ENCODE results near the gene WDR38. TPM values are rescaled to one million over a fixed set of nuclear protein-coding genes. Genes with fewer than 3 reads are reported as not detected.
"Not testable (repeated sequence)": the region's sequence is repeated elsewhere in the genome, so short reads cannot be mapped to it uniquely, and the experiment has no call there.

Gene WDR38
- total and polyA plus RNA-seq, 4 donors = 0.59 to 10.8 (median 6.9) TPM

DNA sequence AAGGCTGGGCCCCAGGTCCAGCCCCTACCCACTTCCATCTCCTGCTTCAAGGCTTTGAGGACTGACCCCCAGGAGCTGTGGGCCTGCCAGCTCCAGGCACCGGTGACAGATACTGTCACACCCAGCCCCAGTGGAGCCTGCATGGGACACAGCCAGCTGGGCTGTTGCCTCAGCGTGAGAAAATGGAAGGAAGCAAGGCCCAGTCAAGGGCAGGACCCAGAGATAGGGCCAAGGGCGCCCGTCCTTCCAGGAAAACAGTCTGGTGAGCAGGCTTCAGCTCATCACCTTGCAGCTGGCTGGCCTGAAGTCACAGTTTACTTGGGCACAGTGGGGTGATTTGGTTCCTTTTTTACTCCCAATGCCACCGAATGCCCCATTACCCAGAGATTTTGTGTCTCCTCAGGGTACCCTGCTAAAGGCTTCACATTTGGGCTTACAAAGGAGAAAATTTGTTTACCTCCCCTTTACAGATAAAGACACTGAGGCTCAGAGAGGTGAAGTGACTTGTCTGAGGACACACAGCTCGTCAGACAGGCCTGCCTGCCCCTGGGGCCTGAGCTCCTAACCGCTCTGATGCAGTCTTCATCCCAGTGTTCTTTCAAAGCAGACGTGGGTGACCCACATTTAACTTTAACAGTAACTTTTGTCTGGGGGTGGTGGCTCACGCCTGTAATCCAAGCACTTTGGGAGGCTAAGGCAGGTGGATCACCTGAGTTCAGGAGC is 21.5 kb upstream of the WDR38 start:
- H3K27me3 ChIP-seq (ENCODE audit: control insufficient read depth, insufficient read depth, low read length) = no peaks in the 10 kb centered on the region
- no peak overlapping the region for H3K4me3 ChIP-seq (ENCODE audit: low read depth, low read length)
- H3K27ac ChIP-seq (ENCODE audit: low read depth, low read length) = no peak overlapping the region
- H3K4me1 ChIP-seq (ENCODE audit: control insufficient read depth, insufficient read depth, low read length) = peaks cover 22% of the 10 kb centered on the region
- 80% methylated on average over 9 of the region's 9 CpGs for WGBS (ENCODE audit: insufficient coverage)
- H3K36me3 ChIP-seq (ENCODE audit: control insufficient read depth, insufficient read depth, low read length) = no peaks in the 10 kb centered on the region
- H3K9me3 ChIP-seq (ENCODE audit: control insufficient read depth, insufficient read depth, low read length) = no peaks in the 10 kb centered on the region
- DNase-seq (ENCODE audit: low read depth in 4 of 6, low spot score in 6 of 6) = no peak

GRCh38 chr9:124834591-124834990 is 18.7 kb upstream of the WDR38 start:
- Histone ChIP-seq H3K27me3 (ENCODE audit: control insufficient read depth, insufficient read depth, low read length) (no peaks in the 10 kb centered on the region), H3K4me3 (ENCODE audit: low read depth, low read length) (no peak overlapping the region), H3K27ac (ENCODE audit: low read depth, low read length) (peak overlapping the region; percentile 31), H3K36me3 (ENCODE audit: control insufficient read depth, insufficient read depth, low read length) (no peaks in the 10 kb centered on the region), H3K9me3 (ENCODE audit: control insufficient read depth, insufficient read depth, low read length) (no peaks in the 10 kb centered on the region), H3K4me1 (ENCODE audit: control insufficient read depth, insufficient read depth, low read length) (peaks cover 24% of the 10 kb centered on the region)
- WGBS (ENCODE audit: insufficient coverage) = 68% methylated on average over 6 of the region's 7 CpGs
- no peak for DNase-seq (ENCODE audit: low read depth in 4 of 6, low spot score in 6 of 6)

GRCh38 chr9:124835026-124835557 is 18.2 kb upstream of the WDR38 start:
- peaks cover 27% of the 10 kb centered on the region for H3K4me1 ChIP-seq (ENCODE audit: control insufficient read depth, insufficient read depth, low read length)
- peak overlapping the region; percentile 31 for H3K27ac ChIP-seq (ENCODE audit: low read depth, low read length)
- no peaks in the 10 kb centered on the region for H3K36me3 ChIP-seq (ENCODE audit: control insufficient read depth, insufficient read depth, low read length)
- 47% methylated on average over 10 of the region's 13 CpGs for WGBS (ENCODE audit: insufficient coverage)
- H3K4me3 ChIP-seq (ENCODE audit: low read depth, low read length) = no peak overlapping the region
- H3K27me3 ChIP-seq (ENCODE audit: control insufficient read depth, insufficient read depth, low read length) = no peaks in the 10 kb centered on the region
- H3K9me3 ChIP-seq (ENCODE audit: control insufficient read depth, insufficient read depth, low read length) = no peaks in the 10 kb centered on the region
- peak in 3 of 6 donors; percentile 35 to 83 (median 74) for DNase-seq (ENCODE audit: low read depth in 4 of 6, low spot score in 6 of 6)

DNA sequence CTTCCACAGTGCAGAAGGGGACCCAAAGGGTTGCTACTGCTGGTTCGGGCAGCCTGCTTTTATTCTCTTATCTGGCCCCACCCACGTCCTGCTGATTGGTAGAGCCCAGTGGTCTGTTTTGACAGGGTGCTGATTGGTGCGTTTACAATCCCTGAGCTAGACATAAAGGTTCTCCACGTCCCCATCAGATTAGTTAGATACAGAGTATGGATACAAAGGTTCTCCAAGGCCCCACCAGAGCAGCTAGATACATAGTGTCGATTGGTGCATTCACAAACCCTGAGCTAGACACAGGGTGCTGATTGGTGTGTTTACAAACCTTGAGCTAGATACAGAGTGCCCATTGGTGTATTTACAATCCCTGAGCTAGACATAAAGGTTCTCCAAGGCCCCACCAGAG is 15.1 kb upstream of the WDR38 start:
- not testable (repeated sequence) for H3K4me3 ChIP-seq (ENCODE audit: low read depth, low read length); H3K27ac ChIP-seq (ENCODE audit: low read depth, low read length); H3K9me3 ChIP-seq (ENCODE audit: control insufficient read depth, insufficient read depth, low read length); H3K27me3 ChIP-seq (ENCODE audit: control insufficient read depth, insufficient read depth, low read length); H3K36me3 ChIP-seq (ENCODE audit: control insufficient read depth, insufficient read depth, low read length); DNase-seq (ENCODE audit: low read depth in 4 of 6, low spot score in 6 of 6)
- WGBS (ENCODE audit: insufficient coverage) = no CpG with 5 or more reads among the region's 5 CpGs
- peaks cover 26% of the 10 kb centered on the region for H3K4me1 ChIP-seq (ENCODE audit: control insufficient read depth, insufficient read depth, low read length)

DNA sequence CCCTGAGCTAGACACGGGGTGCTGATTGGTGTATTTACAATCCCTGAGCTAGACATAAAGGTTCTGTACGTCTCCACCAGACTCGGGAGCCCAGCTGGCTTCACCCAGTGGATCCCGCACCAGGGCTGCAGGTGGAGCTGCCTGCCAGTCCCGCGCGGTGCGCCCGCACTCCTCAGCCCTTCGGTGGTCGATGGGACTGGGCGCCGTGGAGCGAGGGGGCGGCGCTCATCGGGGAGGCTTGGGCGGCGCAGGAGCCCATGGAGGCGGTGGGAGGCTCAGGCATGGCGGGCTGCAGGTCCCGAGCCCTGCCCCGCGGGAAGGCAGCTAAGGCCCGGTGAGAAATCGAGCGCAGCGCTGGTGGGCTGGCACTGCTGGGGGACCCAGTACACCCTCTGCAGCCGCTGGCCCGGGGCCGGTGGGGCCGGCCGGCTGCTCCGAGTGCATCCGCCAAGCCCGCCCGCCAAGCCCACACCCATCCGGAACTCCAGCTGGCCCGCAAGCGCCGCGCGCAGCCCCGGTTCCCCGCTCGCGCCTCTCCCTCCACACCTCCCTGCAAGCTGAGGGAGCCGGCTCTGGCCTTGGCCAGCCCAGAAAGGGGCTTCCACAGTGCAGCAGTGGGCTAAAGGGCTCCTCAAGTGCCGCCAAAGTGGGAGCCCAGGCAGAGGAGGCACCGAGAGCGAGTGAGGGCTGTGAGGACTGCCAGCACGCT is 14.5 kb upstream of the WDR38 start:
- 82% methylated on average over 31 of the region's 52 CpGs for WGBS (ENCODE audit: insufficient coverage)
- not testable (repeated sequence) for H3K4me3 ChIP-seq (ENCODE audit: low read depth, low read length); H3K27me3 ChIP-seq (ENCODE audit: control insufficient read depth, insufficient read depth, low read length); H3K27ac ChIP-seq (ENCODE audit: low read depth, low read length); DNase-seq (ENCODE audit: low read depth in 4 of 6, low spot score in 6 of 6); H3K9me3 ChIP-seq (ENCODE audit: control insufficient read depth, insufficient read depth, low read length); H3K36me3 ChIP-seq (ENCODE audit: control insufficient read depth, insufficient read depth, low read length)
- peaks cover 26% of the 10 kb centered on the region for H3K4me1 ChIP-seq (ENCODE audit: control insufficient read depth, insufficient read depth, low read length)

- peak in 1 of 6 donors; percentile 37 for DNase-seq (ENCODE audit: low read depth in 4 of 6, low spot score in 6 of 6)
- Histone ChIP-seq H3K27me3 (ENCODE audit: control insufficient read depth, insufficient read depth, low read length) (no peaks in the 10 kb centered on the region), H3K4me1 (ENCODE audit: control insufficient read depth, insufficient read depth, low read length) (peaks cover 20% of the 10 kb centered on the region), H3K27ac (ENCODE audit: low read depth, low read length) (no peak overlapping the region), H3K9me3 (ENCODE audit: control insufficient read depth, insufficient read depth, low read length) (no peaks in the 10 kb centered on the region), H3K4me3 (ENCODE audit: low read depth, low read length) (no peak overlapping the region), H3K36me3 (ENCODE audit: control insufficient read depth, insufficient read depth, low read length) (no peaks in the 10 kb centered on the region)
- WGBS (ENCODE audit: insufficient coverage) = 70% methylated on average over 7 of the region's 12 CpGs
These were observed 13.5 kb upstream of the WDR38 start for GRCh38 chr9:124839612-124840299.

DNA sequence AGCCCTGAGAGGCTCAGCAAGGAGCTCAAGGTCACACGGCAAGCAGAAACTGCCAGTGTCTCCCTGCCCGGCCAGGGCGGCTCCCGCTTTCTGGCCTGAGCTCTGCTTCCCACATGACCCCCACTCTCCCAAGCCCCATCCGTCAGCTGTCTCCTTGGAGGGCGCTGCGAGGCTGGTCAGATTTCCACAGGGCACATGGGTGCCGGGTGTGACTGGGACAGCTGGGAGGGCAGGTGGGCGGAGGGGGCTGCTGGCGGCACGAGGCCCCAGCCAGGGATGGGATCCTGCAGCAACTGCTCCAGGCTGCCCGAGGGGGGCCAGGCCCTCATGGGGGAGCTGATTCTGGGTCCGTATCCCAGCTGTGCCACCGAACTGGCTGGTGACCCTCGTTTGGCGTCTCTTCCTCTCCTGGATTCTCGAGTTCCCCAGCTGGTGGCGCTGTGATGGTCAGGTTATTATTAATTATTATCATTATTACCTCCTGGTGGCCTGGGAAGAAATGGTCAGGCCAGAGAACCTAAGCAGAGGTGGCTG is 12.9 kb upstream of the WDR38 start:
- DNase-seq (ENCODE audit: low read depth in 4 of 6, low spot score in 6 of 6) = no peak
- Histone ChIP-seq H3K4me3 (ENCODE audit: low read depth, low read length) (no peak overlapping the region), H3K27me3 (ENCODE audit: control insufficient read depth, insufficient read depth, low read length) (no peaks in the 10 kb centered on the region), H3K4me1 (ENCODE audit: control insufficient read depth, insufficient read depth, low read length) (peaks cover 14% of the 10 kb centered on the region), H3K27ac (ENCODE audit: low read depth, low read length) (no peak overlapping the region), H3K36me3 (ENCODE audit: control insufficient read depth, insufficient read depth, low read length) (no peaks in the 10 kb centered on the region), H3K9me3 (ENCODE audit: control insufficient read depth, insufficient read depth, low read length) (no peaks in the 10 kb centered on the region)
- WGBS (ENCODE audit: insufficient coverage) = 69% methylated on average over 14 of the region's 18 CpGs

DNA sequence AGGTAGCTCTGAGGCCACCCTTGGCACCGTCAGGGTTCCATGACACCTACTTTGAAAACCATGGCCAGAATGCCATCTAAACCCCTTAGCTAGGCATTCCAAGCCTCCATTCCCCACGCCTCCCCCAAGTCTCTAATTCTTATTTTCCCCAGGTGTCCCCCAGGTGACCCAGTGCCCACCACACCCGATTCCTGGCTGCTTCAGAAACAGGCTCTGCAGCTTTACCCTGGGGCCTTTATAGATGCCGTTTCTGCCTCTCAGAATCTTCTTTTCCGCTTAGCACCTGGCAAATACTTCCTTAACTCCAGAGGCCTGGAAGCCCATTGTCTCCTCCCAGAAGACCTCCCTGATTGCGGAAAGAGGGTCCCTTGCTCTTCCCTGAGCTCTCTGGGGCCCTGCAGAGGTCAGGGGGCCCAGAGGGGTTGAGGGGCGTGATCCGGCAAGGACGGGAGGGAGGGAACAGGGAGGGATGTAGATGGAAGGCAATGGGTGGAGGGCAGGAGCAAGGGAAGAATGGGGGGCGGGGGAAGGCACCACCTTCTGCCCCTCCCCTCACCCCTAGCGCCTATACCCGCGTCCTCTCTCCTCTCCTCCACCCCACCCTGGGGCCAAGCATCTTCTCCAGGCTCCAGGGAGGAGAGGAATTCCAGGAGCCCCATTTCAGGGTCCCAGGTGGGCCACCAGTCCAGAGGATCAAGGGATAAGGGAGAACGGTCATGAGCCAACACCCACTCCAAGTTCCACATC is 12.0 kb upstream of the WDR38 start:
- H3K4me1 ChIP-seq (ENCODE audit: control insufficient read depth, insufficient read depth, low read length) = peaks cover 12% of the 10 kb centered on the region
- 79% methylated on average over 6 of the region's 14 CpGs for WGBS (ENCODE audit: insufficient coverage)
- no peak overlapping the region for H3K27ac ChIP-seq (ENCODE audit: low read depth, low read length)

DNA sequence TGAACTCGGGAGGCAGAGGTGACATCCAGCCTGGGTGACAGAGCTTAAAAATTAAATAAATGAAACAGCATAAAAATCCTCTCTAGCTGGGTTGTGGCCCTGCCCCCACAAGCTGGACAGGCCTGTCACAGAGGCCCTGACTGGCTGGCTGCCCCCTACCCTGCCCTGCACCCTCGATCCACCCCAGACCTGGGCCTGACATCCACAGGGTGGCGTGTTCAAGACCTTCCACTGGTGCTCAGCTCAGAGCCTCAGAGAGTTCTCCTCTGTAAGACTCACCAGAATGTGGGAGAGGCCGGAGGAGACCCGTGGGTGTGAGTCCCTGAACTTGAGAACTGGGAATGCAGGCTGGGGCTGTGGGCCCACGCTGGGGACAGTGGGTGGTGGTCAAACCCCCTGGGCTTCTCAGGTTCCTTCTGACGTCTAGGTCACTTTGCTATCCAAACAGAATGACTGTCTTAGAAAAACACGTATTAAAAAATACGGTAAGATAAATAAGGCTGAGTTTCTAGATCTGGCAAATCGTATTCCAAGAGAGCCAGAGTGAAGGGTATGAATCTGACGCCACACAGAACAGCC is 9.7 kb upstream of the WDR38 start:
- Histone ChIP-seq H3K9me3 (ENCODE audit: control insufficient read depth, insufficient read depth, low read length) (no peaks in the 10 kb centered on the region), H3K36me3 (ENCODE audit: control insufficient read depth, insufficient read depth, low read length) (no peaks in the 10 kb centered on the region), H3K4me1 (ENCODE audit: control insufficient read depth, insufficient read depth, low read length) (peaks cover 12% of the 10 kb centered on the region), H3K4me3 (ENCODE audit: low read depth, low read length) (no peak overlapping the region), H3K27ac (ENCODE audit: low read depth, low read length) (no peak overlapping the region), H3K27me3 (ENCODE audit: control insufficient read depth, insufficient read depth, low read length) (no peaks in the 10 kb centered on the region)
- WGBS (ENCODE audit: insufficient coverage) = 80% methylated on average over 10 of the region's 11 CpGs
- no peak for DNase-seq (ENCODE audit: low read depth in 4 of 6, low spot score in 6 of 6)

More for the DNA sequence above, 12.0 kb upstream of the WDR38 start:
- no peak overlapping the region for H3K4me3 ChIP-seq (ENCODE audit: low read depth, low read length)
- no peaks in the 10 kb centered on the region for H3K9me3 ChIP-seq (ENCODE audit: control insufficient read depth, insufficient read depth, low read length)
- H3K27me3 ChIP-seq (ENCODE audit: control insufficient read depth, insufficient read depth, low read length) = no peaks in the 10 kb centered on the region
- no peak for DNase-seq (ENCODE audit: low read depth in 4 of 6, low spot score in 6 of 6)
- H3K36me3 ChIP-seq (ENCODE audit: control insufficient read depth, insufficient read depth, low read length) = no peaks in the 10 kb centered on the region
